Measurements from ENCODE around the gene KRT8. TPM values are rescaled to one million over a fixed set of nuclear protein-coding genes. Genes with fewer than 3 reads are reported as not detected.

Gene KRT8
- 12.1 and 18.6 TPM in 2 replicates for total RNA-seq

GRCh38 chr12:52904509-52905300 lies at the start of gene KRT8:
TSS of gene KRT8 (minus strand) at chr12:52905076. CDS start at chr12:52904981, 95 bp downstream.

GRCh38 chr12:52848661-52849255 lies 56.1 kb downstream of the KRT8 start, which contains the start of gene KRT78:
TSS of gene KRT78 (minus strand) at chr12:52848994. CDS start at chr12:52848930, 64 bp downstream.

Other genes starting within 250 kb of the KRT8 start
- gene KRT1, start 224.7 kb downstream of the KRT8 start, total RNA-seq, result not detected in 2 replicates
- gene KRT77, start 201.6 kb downstream of the KRT8 start, total RNA-seq, result not detected in 2 replicates
- gene KRT76, start 127.7 kb downstream of the KRT8 start, total RNA-seq, result not detected in 2 replicates
- gene KRT3, start 109.0 kb downstream of the KRT8 start, total RNA-seq, result not detected in 2 replicates
- not detected in 2 replicates for gene KRT4, start 91.0 kb downstream of the KRT8 start, total RNA-seq
- under 0.01 TPM in 1 of 2 replicates, not detected in the other for gene KRT79, start 70.8 kb downstream of the KRT8 start, total RNA-seq
- not detected in 2 replicates for gene KRT78, start 56.1 kb downstream of the KRT8 start, total RNA-seq
- gene KRT18, start 44.0 kb upstream of the KRT8 start, total RNA-seq, result 214 and 462 TPM in 2 replicates
- gene EIF4B, start 101.4 kb upstream of the KRT8 start, total RNA-seq, result 1,057 and 1,863 TPM in 2 replicates
- gene TNS2, start 145.0 kb upstream of the KRT8 start, total RNA-seq, result 25.1 and 34.7 TPM in 2 replicates
- 30.7 and 43.3 TPM in 2 replicates for gene SPRYD3, start 174.3 kb upstream of the KRT8 start, total RNA-seq
- gene IGFBP6, start 192.6 kb upstream of the KRT8 start, total RNA-seq, result 561 and 1,794 TPM in 2 replicates
- gene SOAT2, start 198.4 kb upstream of the KRT8 start, total RNA-seq, result 0.19 TPM in 1 of 2 replicates, not detected in the other